ENCODE results near the gene CDH4. TPM values are rescaled to one million over a fixed set of nuclear protein-coding genes. Genes with fewer than 3 reads are reported as not detected.

The CDH4 gene
- total RNA-seq, 1 experiment from 2014 or later, result not detected

GRCh38 chr20:61829526-61829925 is 577.5 kb downstream of the CDH4 start:
- no peaks in the 10 kb centered on the region for H3K4me1 ChIP-seq (ENCODE audit: low read length)
- H3K36me3 ChIP-seq (ENCODE audit: insufficient read depth, low read length), result no peaks in the 10 kb centered on the region
- H3K9me3 ChIP-seq (ENCODE audit: low read length), result no peaks in the 10 kb centered on the region
- no peak overlapping the region for H3K9ac ChIP-seq (ENCODE audit: low read length)
- no peak for DNase-seq
- H3K4me3 ChIP-seq (ENCODE audit: low read length), result no peak overlapping the region
- no peak overlapping the region for H3K4me2 ChIP-seq (ENCODE audit: low read depth, low read length, poor library complexity, severe bottlenecking)
- H3K79me2 ChIP-seq (ENCODE audit: low read length), result no peaks in the 10 kb centered on the region
- no peak overlapping the region for H2AFZ ChIP-seq (ENCODE audit: low read length)
- no peaks in the 10 kb centered on the region; the same call in 1 of the 2 replicates for H3K27me3 ChIP-seq (ENCODE audit: low read length)
- no peak overlapping the region for H3K27ac ChIP-seq (ENCODE audit: low read length)
- no peaks in the 10 kb centered on the region; the same call in 1 of the 2 replicates for H4K20me1 ChIP-seq (ENCODE audit: insufficient read depth, low read depth, low read length)
- H3K9me2 ChIP-seq (replicated peaks; ENCODE audit: insufficient read depth, low read length), result no peaks in the 10 kb centered on the region

- H3K9me3 ChIP-seq (ENCODE audit: low read length), result no peaks in the 10 kb centered on the region
- no peak overlapping the region for H3K27ac ChIP-seq (ENCODE audit: low read length)
- no peak overlapping the region for H3K4me2 ChIP-seq (ENCODE audit: low read depth, low read length, poor library complexity, severe bottlenecking)
- no peak overlapping the region for H3K9ac ChIP-seq (ENCODE audit: low read length)
- H3K9me2 ChIP-seq (replicated peaks; ENCODE audit: insufficient read depth, low read length), result no peaks in the 10 kb centered on the region
- H3K36me3 ChIP-seq (ENCODE audit: insufficient read depth, low read length), result no peaks in the 10 kb centered on the region
- H3K79me2 ChIP-seq (ENCODE audit: low read length), result no peaks in the 10 kb centered on the region
- no peaks in the 10 kb centered on the region; the same call in 1 of the 2 replicates for H4K20me1 ChIP-seq (ENCODE audit: insufficient read depth, low read depth, low read length)
- DNase-seq, result no peak
- no peak overlapping the region for H2AFZ ChIP-seq (ENCODE audit: low read length)
- H3K4me1 ChIP-seq (ENCODE audit: low read length), result no peaks in the 10 kb centered on the region
- H3K27me3 ChIP-seq (ENCODE audit: low read length), result no peaks in the 10 kb centered on the region; the same call in 1 of the 2 replicates
- no peak overlapping the region for H3K4me3 ChIP-seq (ENCODE audit: low read length)
Observed at GRCh38 chr20:61830241-61830930, 578.3 kb downstream of the CDH4 start.

GRCh38 chr20:61830991-61831390 is 578.9 kb downstream of the CDH4 start:
- Histone ChIP-seq H3K4me2 (ENCODE audit: low read depth, low read length, poor library complexity, severe bottlenecking) (no peak overlapping the region), H3K9me2 (replicated peaks; ENCODE audit: insufficient read depth, low read length) (no peaks in the 10 kb centered on the region), H3K79me2 (ENCODE audit: low read length) (no peaks in the 10 kb centered on the region), H3K9me3 (ENCODE audit: low read length) (no peaks in the 10 kb centered on the region), H3K27ac (ENCODE audit: low read length) (no peak overlapping the region), H2AFZ (ENCODE audit: low read length) (no peak overlapping the region), H3K4me3 (ENCODE audit: low read length) (no peak overlapping the region), H4K20me1 (ENCODE audit: insufficient read depth, low read depth, low read length) (no peaks in the 10 kb centered on the region; the same call in 1 of the 2 replicates), H3K4me1 (ENCODE audit: low read length) (no peaks in the 10 kb centered on the region), H3K27me3 (ENCODE audit: low read length) (no peaks in the 10 kb centered on the region; the same call in 1 of the 2 replicates), H3K36me3 (ENCODE audit: insufficient read depth, low read length) (no peaks in the 10 kb centered on the region), H3K9ac (ENCODE audit: low read length) (no peak overlapping the region)
- DNase-seq, result no peak

- no peak for DNase-seq
- H3K36me3 ChIP-seq (ENCODE audit: insufficient read depth, low read length), result no peaks in the 10 kb centered on the region
- H3K27me3 ChIP-seq (ENCODE audit: low read length), result no peaks in the 10 kb centered on the region; the same call in 1 of the 2 replicates
- H3K4me3 ChIP-seq (ENCODE audit: low read length), result no peak overlapping the region
- no peaks in the 10 kb centered on the region for H3K4me1 ChIP-seq (ENCODE audit: low read length)
- no peak overlapping the region for H2AFZ ChIP-seq (ENCODE audit: low read length)
- no peak overlapping the region for H3K9ac ChIP-seq (ENCODE audit: low read length)
- H3K4me2 ChIP-seq (ENCODE audit: low read depth, low read length, poor library complexity, severe bottlenecking), result no peak overlapping the region
- no peaks in the 10 kb centered on the region for H3K9me2 ChIP-seq (replicated peaks; ENCODE audit: insufficient read depth, low read length)
- no peaks in the 10 kb centered on the region for H3K9me3 ChIP-seq (ENCODE audit: low read length)
- H3K79me2 ChIP-seq (ENCODE audit: low read length), result no peaks in the 10 kb centered on the region
- H4K20me1 ChIP-seq (ENCODE audit: insufficient read depth, low read depth, low read length), result no peaks in the 10 kb centered on the region; the same call in 1 of the 2 replicates
- H3K27ac ChIP-seq (ENCODE audit: low read length), result no peak overlapping the region
Observed at GRCh38 chr20:61832181-61832580, 580.1 kb downstream of the CDH4 start.

- Histone ChIP-seq H4K20me1 (ENCODE audit: insufficient read depth, low read depth, low read length) (no peaks in the 10 kb centered on the region; the same call in 1 of the 2 replicates), H3K4me1 (ENCODE audit: low read length) (no peaks in the 10 kb centered on the region), H3K36me3 (ENCODE audit: insufficient read depth, low read length) (no peaks in the 10 kb centered on the region), H3K9me2 (replicated peaks; ENCODE audit: insufficient read depth, low read length) (no peaks in the 10 kb centered on the region), H3K9ac (ENCODE audit: low read length) (no peak overlapping the region), H3K4me2 (ENCODE audit: low read depth, low read length, poor library complexity, severe bottlenecking) (no peak overlapping the region), H3K4me3 (ENCODE audit: low read length) (no peak overlapping the region), H3K27ac (ENCODE audit: low read length) (no peak overlapping the region), H3K27me3 (ENCODE audit: low read length) (no peaks in the 10 kb centered on the region; the same call in 1 of the 2 replicates), H2AFZ (ENCODE audit: low read length) (no peak overlapping the region), H3K79me2 (ENCODE audit: low read length) (no peaks in the 10 kb centered on the region), H3K9me3 (ENCODE audit: low read length) (no peaks in the 10 kb centered on the region)
- DNase-seq, result no peak
Observed at GRCh38 chr20:61833807-61834610, 581.9 kb downstream of the CDH4 start.

- Histone ChIP-seq H3K4me1 (ENCODE audit: low read length) (no peaks in the 10 kb centered on the region), H4K20me1 (ENCODE audit: insufficient read depth, low read depth, low read length) (no peaks in the 10 kb centered on the region; the same call in 1 of the 2 replicates), H3K4me3 (ENCODE audit: low read length) (no peak overlapping the region), H3K9me3 (ENCODE audit: low read length) (no peaks in the 10 kb centered on the region), H3K36me3 (ENCODE audit: insufficient read depth, low read length) (no peaks in the 10 kb centered on the region), H3K27me3 (ENCODE audit: low read length) (no peaks in the 10 kb centered on the region; the same call in 1 of the 2 replicates), H3K27ac (ENCODE audit: low read length) (no peak overlapping the region), H3K79me2 (ENCODE audit: low read length) (no peaks in the 10 kb centered on the region), H2AFZ (ENCODE audit: low read length) (no peak overlapping the region), H3K9me2 (replicated peaks; ENCODE audit: insufficient read depth, low read length) (no peaks in the 10 kb centered on the region), H3K9ac (ENCODE audit: low read length) (no peak overlapping the region), H3K4me2 (ENCODE audit: low read depth, low read length, poor library complexity, severe bottlenecking) (no peak overlapping the region)
- no peak for DNase-seq
Observed at GRCh38 chr20:61835301-61835700, 583.2 kb downstream of the CDH4 start.

GRCh38 chr20:61835791-61836350 is 583.8 kb downstream of the CDH4 start:
- no peaks in the 10 kb centered on the region; the same call in 1 of the 2 replicates for H3K27me3 ChIP-seq (ENCODE audit: low read length)
- H3K4me1 ChIP-seq (ENCODE audit: low read length), result no peaks in the 10 kb centered on the region
- no peak overlapping the region for H3K9ac ChIP-seq (ENCODE audit: low read length)
- no peak overlapping the region for H3K4me2 ChIP-seq (ENCODE audit: low read depth, low read length, poor library complexity, severe bottlenecking)
- H3K9me2 ChIP-seq (replicated peaks; ENCODE audit: insufficient read depth, low read length), result no peaks in the 10 kb centered on the region
- no peak overlapping the region for H3K4me3 ChIP-seq (ENCODE audit: low read length)
- H3K9me3 ChIP-seq (ENCODE audit: low read length), result no peaks in the 10 kb centered on the region
- H3K36me3 ChIP-seq (ENCODE audit: insufficient read depth, low read length), result no peaks in the 10 kb centered on the region
- no peak overlapping the region for H2AFZ ChIP-seq (ENCODE audit: low read length)
- H4K20me1 ChIP-seq (ENCODE audit: insufficient read depth, low read depth, low read length), result no peaks in the 10 kb centered on the region; the same call in 1 of the 2 replicates
- no peak for DNase-seq
- no peaks in the 10 kb centered on the region for H3K79me2 ChIP-seq (ENCODE audit: low read length)
- no peak overlapping the region for H3K27ac ChIP-seq (ENCODE audit: low read length)

GRCh38 chr20:61837200-61837599 is 585.1 kb downstream of the CDH4 start:
- Histone ChIP-seq H3K9me3 (ENCODE audit: low read length) (no peaks in the 10 kb centered on the region), H3K4me1 (ENCODE audit: low read length) (no peaks in the 10 kb centered on the region), H3K9ac (ENCODE audit: low read length) (no peak overlapping the region), H3K4me2 (ENCODE audit: low read depth, low read length, poor library complexity, severe bottlenecking) (no peak overlapping the region), H4K20me1 (ENCODE audit: insufficient read depth, low read depth, low read length) (no peaks in the 10 kb centered on the region), H3K9me2 (replicated peaks; ENCODE audit: insufficient read depth, low read length) (no peaks in the 10 kb centered on the region), H3K4me3 (ENCODE audit: low read length) (no peak overlapping the region), H2AFZ (ENCODE audit: low read length) (no peak overlapping the region), H3K79me2 (ENCODE audit: low read length) (no peaks in the 10 kb centered on the region), H3K27me3 (ENCODE audit: low read length) (no peaks in the 10 kb centered on the region; the same call in 1 of the 2 replicates), H3K27ac (ENCODE audit: low read length) (no peak overlapping the region), H3K36me3 (ENCODE audit: insufficient read depth, low read length) (no peaks in the 10 kb centered on the region)
- no peak for DNase-seq

All from Karpas-422 (cell line).